Activated CD8-positive, alpha-beta T cell treated with anti-CD3 and anti-CD28 coated beads for 36 hours (primary cell): ENCODE measurements around the gene APIP. TPM values are rescaled to one million over a fixed set of nuclear protein-coding genes. Genes with fewer than 3 reads are reported as not detected.

ENCODE experiments used
- ATAC-seq: fragments of 200-7000 bp; cut with Tn5 transposase; one replicate; pipeline ENCODE4 v1.10.0; 2021; ENCODE audit warnings: mild to moderate bottlenecking, moderate library complexity
- CTCF ChIA-PET: fragments of 350-600 bp; sonication (Branson Sonifier 250); formaldehyde crosslinking; loops from one replicate; lab custom pipeline; 2021; ENCODE audit warnings: antibody characterized with exemption; lab: Charles Lee
- POLR2A ChIA-PET: fragments of 350-600 bp; sonication (Branson Sonifier 250); formaldehyde crosslinking; loops from one replicate; lab custom pipeline; 2021; ENCODE audit warnings: antibody characterized with exemption; lab: Charles Lee
- DNase-seq: peaks from one replicate; pipeline ENCODE4 v3.0.0-alpha.2; 2020
- H3K27ac Mint-ChIP-seq: one replicate; pipeline ENCODE4 v1.8.0; 2021; ENCODE audit warnings: mild to moderate bottlenecking, mixed read lengths
- H3K27me3 Mint-ChIP-seq: one replicate; pipeline ENCODE4 v1.8.0; 2021; ENCODE audit warnings: mixed read lengths
- H3K36me3 Mint-ChIP-seq: one replicate; pipeline ENCODE4 v1.8.0; 2021; ENCODE audit warnings: low read depth, mixed read lengths
- H3K4me1 Mint-ChIP-seq: one replicate; pipeline ENCODE4 v1.8.0; 2021; ENCODE audit warnings: low read depth, mixed read lengths
- H3K4me3 Mint-ChIP-seq: one replicate; pipeline ENCODE4 v1.8.0; 2021; ENCODE audit warnings: mild to moderate bottlenecking, moderate library complexity, mixed read lengths
- H3K9me3 Mint-ChIP-seq: one replicate; pipeline ENCODE4 v1.8.0; 2021; ENCODE audit warnings: mixed read lengths
- CTCF ChIP-seq: fragments of 200-600 bp; IDR thresholded peaks from one replicate; pipeline ENCODE4 v1.8.0; 2022; ENCODE audit warnings: antibody characterized with exemption, mild to moderate bottlenecking
- intact Hi-C: fragments of 100-400 bp; cut with micrococcal nuclease; formaldehyde crosslinking; loops from one replicate; pipeline ENCODE4 v1.10.0; 2022
- total RNA-seq, 2 experiments: library from RNA; stranded (reverse); gene quantifications; one replicate each; pipeline ENCODE4 v1.2.3, GENCODE V29; 2021

APIP gene
- total RNA-seq, 2 experiments from 2014 or later: 34.4 to 39.0 TPM

- Mint-ChIP-seq H3K4me1 (no peaks in the 10 kb centered on the region), H3K9me3 (no peaks in the 10 kb centered on the region), H3K27me3 (no peaks in the 10 kb centered on the region), H3K27ac (no peak overlapping the region), H3K4me3 (no peak overlapping the region), H3K36me3 (peaks cover 4% of the 10 kb centered on the region)
- ChIA-PET CTCF (interaction anchor here (1.1 to 1.2 kb wide), 2 partner anchors 22 to 34 kb away, joined by 3 to 4 read pairs; no protein-coding TSS in a partner anchor), POLR2A (no interaction called here)
- no peak for ATAC-seq
- no peak for DNase-seq
- no peak for TF ChIP-seq CTCF
- intact Hi-C loops: no loop called here
Observed at GRCh38 chr11:34960277-34960676, 44.1 kb upstream of the APIP start.

GRCh38 chr11:34959770-34960169 is 43.6 kb upstream of the APIP start:
- H3K4me1 Mint-ChIP-seq: peaks cover 2% of the 10 kb centered on the region
- no peaks in the 10 kb centered on the region for H3K9me3 Mint-ChIP-seq
- CTCF ChIA-PET: interaction anchor here (1.1 to 1.2 kb wide), 2 partner anchors 21 to 33 kb away, joined by 3 to 4 read pairs; no protein-coding TSS in a partner anchor
- intact Hi-C loops: no loop called here
- no peaks in the 10 kb centered on the region for H3K27me3 Mint-ChIP-seq
- no peak overlapping the region for H3K27ac Mint-ChIP-seq
- no peak for DNase-seq
- H3K4me3 Mint-ChIP-seq: no peak overlapping the region
- H3K36me3 Mint-ChIP-seq: peaks cover 4% of the 10 kb centered on the region
- TF ChIP-seq CTCF: no peak
- ATAC-seq: no peak
- POLR2A ChIA-PET: no interaction called here

GRCh38 chr11:34957606-34958005 is 41.4 kb upstream of the APIP start:
- ATAC-seq (no peak), DNase-seq (no peak)
- H3K4me3 Mint-ChIP-seq: no peak overlapping the region
- ChIA-PET POLR2A (no interaction called here), CTCF (interaction anchor here (1.2 kb wide), 1 partner anchor 31 kb away, joined by 3 read pairs; no protein-coding TSS in a partner anchor)
- TF ChIP-seq CTCF: no peak
- no peaks in the 10 kb centered on the region for H3K9me3 Mint-ChIP-seq
- intact Hi-C loops: no loop called here
- H3K4me1 Mint-ChIP-seq: peaks cover 7% of the 10 kb centered on the region
- no peak overlapping the region for H3K27ac Mint-ChIP-seq
- H3K27me3 Mint-ChIP-seq: no peaks in the 10 kb centered on the region
- H3K36me3 Mint-ChIP-seq: peaks cover 7% of the 10 kb centered on the region

GRCh38 chr11:34957206-34957605 is 41.0 kb upstream of the APIP start:
- Mint-ChIP-seq H3K4me1 (peaks cover 7% of the 10 kb centered on the region), H3K27ac (no peak overlapping the region)
- CTCF ChIA-PET: interaction anchor here (1.2 kb wide), 1 partner anchor 31 kb away, joined by 3 read pairs; no protein-coding TSS in a partner anchor

More at GRCh38 chr11:34957206-34957605, 41.0 kb upstream of the APIP start:
- Mint-ChIP-seq H3K4me3 (no peak overlapping the region), H3K27me3 (no peaks in the 10 kb centered on the region), H3K9me3 (no peaks in the 10 kb centered on the region), H3K36me3 (peaks cover 7% of the 10 kb centered on the region)
- no peak for ATAC-seq
- POLR2A ChIA-PET: no interaction called here
- TF ChIP-seq CTCF: no peak
- intact Hi-C loops: no loop called here
- DNase-seq: no peak
